Panc1 (cell line): ENCODE measurements around the gene LTF.

Experiments
- POLR2AphosphoS5 ChIP-seq: IDR thresholded peaks from 2 replicates; pipeline ENCODE4 v1.6.1; 2012; ENCODE audit warnings: mild to moderate bottlenecking, low read depth, low read length, moderate library complexity
- TCF7L2 ChIP-seq: IDR thresholded peaks from 2 replicates; pipeline ENCODE4 v1.6.1; 2011; ENCODE audit warnings: mild to moderate bottlenecking, low read depth, low read length, inconsistent platforms
- TF ChIP-seq, protein P1 (sequence below): fragments of 450-650 bp; IDR thresholded peaks from 2 replicates; pipeline ENCODE4 v1.5.1; 2017; ENCODE audit warnings: mild to moderate bottlenecking
- TF ChIP-seq, protein P2 (sequence below), 2 experiments: IDR thresholded peaks; 2 replicates each; pipeline ENCODE4 v1.6.1; 2011 to 2012; ENCODE audit warnings: low read depth in 2 of 2, control low read depth in 1 of 2, low read length in 1 of 2, mild to moderate bottlenecking in 1 of 2, moderate library complexity in 1 of 2; ENCODE audit not compliant: insufficient read depth in 1 of 2

DNA sequence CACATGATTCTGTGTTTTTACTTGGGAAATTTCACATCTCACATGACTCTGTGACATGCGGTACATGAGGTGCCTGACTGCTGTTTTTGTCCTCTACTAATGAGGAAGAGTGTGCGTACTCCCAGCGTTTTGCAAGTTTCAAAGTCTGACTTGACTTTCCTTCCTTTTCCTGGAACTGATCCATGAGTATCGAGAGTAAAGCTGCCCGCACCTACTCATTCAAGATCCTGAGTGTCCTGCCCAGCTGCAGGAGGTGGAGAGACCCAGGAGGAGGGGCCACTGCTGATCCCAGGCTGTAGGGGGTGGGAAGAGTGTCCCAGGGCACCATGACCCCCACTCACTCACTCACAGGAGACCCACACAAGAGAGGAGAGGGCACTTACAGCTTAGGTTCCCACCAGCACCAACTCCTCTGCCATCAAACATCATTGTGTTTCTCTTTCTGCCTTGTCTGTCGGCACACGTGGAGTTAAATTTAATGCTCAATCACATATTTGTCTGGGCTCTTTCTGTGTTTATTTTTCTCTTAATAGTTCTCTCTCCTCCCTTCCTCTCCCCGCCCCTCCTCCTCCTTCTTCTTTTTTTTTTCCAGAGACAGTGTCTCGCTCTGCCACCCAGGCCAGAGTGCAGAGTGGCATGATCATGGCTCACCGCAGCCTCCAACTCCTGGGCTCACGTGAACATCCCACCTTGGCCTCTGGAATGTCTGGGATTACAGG lies 59.2 kb downstream of the LTF start:
- TF ChIP-seq, protein P1, sequence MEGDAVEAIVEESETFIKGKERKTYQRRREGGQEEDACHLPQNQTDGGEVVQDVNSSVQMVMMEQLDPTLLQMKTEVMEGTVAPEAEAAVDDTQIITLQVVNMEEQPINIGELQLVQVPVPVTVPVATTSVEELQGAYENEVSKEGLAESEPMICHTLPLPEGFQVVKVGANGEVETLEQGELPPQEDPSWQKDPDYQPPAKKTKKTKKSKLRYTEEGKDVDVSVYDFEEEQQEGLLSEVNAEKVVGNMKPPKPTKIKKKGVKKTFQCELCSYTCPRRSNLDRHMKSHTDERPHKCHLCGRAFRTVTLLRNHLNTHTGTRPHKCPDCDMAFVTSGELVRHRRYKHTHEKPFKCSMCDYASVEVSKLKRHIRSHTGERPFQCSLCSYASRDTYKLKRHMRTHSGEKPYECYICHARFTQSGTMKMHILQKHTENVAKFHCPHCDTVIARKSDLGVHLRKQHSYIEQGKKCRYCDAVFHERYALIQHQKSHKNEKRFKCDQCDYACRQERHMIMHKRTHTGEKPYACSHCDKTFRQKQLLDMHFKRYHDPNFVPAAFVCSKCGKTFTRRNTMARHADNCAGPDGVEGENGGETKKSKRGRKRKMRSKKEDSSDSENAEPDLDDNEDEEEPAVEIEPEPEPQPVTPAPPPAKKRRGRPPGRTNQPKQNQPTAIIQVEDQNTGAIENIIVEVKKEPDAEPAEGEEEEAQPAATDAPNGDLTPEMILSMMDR, result no peak
- TF ChIP-seq POLR2AphosphoS5 (no peak), TCF7L2 (no peak)
- TF ChIP-seq, protein P2, sequence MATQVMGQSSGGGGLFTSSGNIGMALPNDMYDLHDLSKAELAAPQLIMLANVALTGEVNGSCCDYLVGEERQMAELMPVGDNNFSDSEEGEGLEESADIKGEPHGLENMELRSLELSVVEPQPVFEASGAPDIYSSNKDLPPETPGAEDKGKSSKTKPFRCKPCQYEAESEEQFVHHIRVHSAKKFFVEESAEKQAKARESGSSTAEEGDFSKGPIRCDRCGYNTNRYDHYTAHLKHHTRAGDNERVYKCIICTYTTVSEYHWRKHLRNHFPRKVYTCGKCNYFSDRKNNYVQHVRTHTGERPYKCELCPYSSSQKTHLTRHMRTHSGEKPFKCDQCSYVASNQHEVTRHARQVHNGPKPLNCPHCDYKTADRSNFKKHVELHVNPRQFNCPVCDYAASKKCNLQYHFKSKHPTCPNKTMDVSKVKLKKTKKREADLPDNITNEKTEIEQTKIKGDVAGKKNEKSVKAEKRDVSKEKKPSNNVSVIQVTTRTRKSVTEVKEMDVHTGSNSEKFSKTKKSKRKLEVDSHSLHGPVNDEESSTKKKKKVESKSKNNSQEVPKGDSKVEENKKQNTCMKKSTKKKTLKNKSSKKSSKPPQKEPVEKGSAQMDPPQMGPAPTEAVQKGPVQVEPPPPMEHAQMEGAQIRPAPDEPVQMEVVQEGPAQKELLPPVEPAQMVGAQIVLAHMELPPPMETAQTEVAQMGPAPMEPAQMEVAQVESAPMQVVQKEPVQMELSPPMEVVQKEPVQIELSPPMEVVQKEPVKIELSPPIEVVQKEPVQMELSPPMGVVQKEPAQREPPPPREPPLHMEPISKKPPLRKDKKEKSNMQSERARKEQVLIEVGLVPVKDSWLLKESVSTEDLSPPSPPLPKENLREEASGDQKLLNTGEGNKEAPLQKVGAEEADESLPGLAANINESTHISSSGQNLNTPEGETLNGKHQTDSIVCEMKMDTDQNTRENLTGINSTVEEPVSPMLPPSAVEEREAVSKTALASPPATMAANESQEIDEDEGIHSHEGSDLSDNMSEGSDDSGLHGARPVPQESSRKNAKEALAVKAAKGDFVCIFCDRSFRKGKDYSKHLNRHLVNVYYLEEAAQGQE (IDR thresholded peaks at IDR 0.05; ENCODE audit: insufficient read depth in 1 of 2, low read depth in 2 of 2, low read length in 1 of 2), result no peak
